RPMI8226 (cell line): Measurements from ENCODE around the gene OR6C6.
"Not testable (repeated sequence)": the region's sequence is repeated elsewhere in the genome, so short reads cannot be mapped to it uniquely, and the experiment has no call there.

Source experiments
- DNase-seq: peaks from one replicate; pipeline ENCODE4 v3.0.0-alpha.2; 2015

The OR6C6 gene

DNA sequence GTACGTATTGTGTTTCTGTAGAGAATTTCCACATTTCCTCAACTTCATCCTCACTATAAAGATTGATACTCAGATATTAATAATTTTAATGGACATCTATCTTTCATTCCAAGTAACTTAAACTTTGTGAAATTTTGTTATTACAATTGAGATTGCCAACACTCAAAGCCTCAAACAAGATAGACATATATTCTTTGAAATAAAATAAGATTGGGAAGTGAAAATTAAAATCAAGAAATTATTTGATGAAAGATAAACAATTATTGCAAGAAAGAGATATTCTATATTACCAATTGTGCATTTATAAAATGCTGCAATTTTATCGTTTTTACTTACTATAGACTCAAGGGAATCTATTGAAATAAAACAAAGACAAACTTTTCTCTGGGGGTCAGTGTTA, at the start of gene OR6C6:
Gene OR6C6, minus strand, starts transcription at position 101 of the 400 bp plus-strand sequence. CDS start 1,337 bp downstream, outside the sequence.
- no peak for DNase-seq

DNA sequence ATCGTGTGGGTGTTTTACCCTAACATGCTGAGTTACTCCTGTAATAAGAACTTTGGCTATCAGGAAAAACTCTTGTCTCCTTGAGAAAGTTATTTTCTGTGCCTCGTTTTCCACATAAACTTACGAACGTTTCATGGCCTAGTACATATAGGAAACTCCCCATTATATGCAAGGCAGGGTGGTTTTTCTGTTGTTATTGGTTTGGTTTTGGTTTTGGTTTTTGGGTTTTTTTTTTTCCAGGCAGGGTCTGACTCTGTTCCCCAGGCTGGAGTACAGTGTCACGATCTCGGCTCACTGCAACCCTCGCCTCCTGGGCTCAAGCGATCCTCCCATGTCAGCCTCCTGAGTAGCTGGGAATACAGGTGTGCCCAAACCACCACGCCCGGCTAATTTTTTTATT, 39.6 kb upstream of the OR6C6 start:
- DNase-seq: no peak

DNA sequence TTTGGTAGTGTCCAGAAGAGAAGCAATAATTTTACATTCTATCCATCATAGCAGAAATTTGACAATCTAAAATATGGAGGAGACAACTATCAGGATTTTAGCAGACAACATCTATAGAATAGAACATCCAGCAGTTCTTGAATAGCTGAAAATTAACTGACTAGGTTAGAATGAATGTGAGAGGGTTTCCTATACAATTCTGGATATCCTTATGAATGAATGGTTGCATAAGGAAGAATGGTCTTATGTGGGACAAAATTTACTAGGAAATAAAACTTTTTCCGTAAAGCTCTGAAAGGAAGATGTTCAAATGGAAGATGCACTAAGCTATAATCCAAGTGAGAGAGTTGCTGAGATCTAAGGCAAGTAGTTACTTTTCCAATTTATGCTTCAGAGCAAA, 34.1 kb upstream of the OR6C6 start, which contains the start of gene OR6C3:
Gene OR6C3, plus strand, starts transcription at position 301 of the 400 bp plus-strand sequence. CDS start 955 bp downstream, outside the sequence.
- no peak for DNase-seq

DNA sequence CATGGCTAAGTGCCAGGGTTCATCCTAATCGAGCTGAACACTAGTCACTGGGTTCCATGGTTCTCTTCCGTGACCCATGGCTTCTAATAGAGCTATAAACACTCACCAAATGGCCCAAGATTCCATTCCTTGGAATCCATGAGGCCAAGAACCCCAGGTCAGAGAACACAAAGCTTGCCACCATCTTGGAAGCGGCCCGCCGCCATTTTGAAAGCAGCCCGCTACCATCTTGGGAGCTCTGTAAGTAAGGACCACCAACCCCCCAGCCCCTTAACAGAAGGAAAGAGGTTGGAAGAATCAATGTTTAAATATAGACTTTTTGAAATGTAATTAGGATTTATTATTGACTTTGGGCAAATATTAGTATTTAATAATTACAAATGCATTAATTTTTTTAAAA, 29.4 kb upstream of the OR6C6 start:
- not testable (repeated sequence) for DNase-seq

- no peak for DNase-seq
Observed at GRCh38 chr12:55320201-55320600, 23.8 kb upstream of the OR6C6 start.

- DNase-seq: no peak
Observed at GRCh38 chr12:55314043-55314442, 17.7 kb upstream of the OR6C6 start, which contains the start of gene OR6C1. TSS of gene OR6C1 (plus strand) at chr12:55314343. CDS start at chr12:55320600, 6,257 bp downstream.

DNA sequence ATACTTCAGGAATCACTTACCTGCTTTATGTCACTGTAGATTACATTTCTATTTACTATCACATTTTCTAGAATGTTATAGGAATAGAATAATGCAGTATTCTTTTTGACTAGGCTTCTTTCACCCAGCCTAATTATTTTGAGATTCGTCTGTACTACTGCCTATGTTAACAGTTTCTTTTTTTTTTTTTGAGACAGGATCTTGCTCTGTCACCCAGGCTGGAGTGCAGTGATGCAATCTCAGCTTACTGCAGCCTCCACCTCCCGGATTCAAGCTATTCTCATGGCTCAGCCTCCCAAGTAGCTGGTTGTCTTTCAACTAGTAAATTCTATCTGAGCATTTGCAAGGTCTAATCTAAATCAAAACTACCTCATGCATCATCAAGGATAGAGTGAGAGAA, 6.4 kb downstream of the OR6C6 start:
- no peak for DNase-seq

GRCh38 chr12:55280991-55281390, 15.4 kb downstream of the OR6C6 start:
- DNase-seq: no peak

DNA sequence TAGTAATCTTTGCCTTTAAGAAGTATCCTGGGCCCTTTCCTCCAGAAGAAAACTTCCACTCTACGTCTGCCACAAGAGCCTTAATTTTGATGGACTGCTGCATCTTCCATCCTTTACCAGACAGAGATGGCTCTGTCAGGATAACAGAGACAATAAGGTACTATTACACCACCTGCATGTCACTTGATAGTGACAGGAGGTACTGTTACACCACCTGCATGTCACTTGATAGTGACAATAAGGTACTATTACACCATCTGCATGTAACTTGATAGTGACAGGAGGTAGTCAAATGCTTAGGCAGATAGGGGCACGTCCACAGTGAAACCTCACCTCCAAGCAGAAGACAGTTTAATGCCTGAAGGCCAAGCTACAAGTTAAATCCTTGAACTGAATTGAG, 38.1 kb downstream of the OR6C6 start:
- no peak for DNase-seq

DNA sequence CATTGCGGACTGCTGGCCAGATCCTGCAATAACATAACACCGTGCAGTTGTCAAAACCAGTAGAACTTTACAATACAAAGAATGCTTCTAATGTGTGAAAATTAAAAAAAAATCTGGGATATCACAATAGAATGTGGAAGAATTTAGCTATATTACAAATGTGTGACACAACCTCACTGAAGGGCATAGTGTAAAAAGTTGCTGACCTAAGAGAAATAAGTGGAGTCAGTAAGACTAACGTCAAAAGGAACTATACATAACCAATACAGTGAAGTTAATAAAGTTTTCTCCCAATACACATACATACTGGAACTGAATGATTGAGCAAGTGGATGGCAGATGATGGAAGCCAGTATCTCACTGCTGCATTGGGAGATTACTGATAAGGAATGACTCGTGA, 39.5 kb downstream of the OR6C6 start:
- no peak for DNase-seq

GRCh38 chr12:55253281-55253680, 43.1 kb downstream of the OR6C6 start:
- no peak for DNase-seq

DNA sequence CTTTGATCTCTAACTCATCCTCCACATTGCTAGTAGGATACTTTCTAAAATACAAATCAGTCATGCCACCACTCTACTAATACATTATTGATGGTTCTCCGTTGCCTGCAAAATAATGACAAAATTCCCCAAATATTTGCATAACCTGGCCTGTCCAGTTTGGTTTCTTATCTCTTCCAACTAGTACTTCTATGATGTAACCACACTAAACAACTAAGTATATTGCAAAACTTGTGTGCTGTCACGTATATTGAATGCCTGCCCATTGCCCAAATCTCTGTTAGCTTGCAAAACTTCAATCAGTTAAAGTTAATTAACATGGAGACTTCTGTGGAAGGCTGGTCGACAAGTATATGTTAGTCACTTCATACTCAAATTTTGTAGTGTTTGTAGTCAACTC, 45.4 kb downstream of the OR6C6 start:
- DNase-seq: no peak

DNA sequence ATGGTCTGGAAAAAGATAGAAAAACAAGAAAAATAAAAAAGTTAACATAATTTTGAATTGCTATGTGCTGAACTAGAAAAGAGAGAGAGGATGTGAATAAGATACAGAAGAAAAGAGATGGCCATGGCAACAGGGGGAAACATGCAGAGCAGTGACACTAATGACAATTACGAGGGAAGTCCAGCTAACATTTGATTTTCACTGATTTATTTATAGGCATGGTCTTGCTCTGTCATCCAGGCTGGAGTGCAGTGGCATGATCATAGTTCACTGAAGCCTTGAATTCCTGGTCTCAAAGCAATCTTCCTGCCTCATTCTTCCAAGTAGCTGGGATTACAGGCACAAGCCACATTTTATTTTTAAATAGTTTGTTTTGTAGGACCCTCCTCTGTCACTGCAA, 50.2 kb downstream of the OR6C6 start:
- DNase-seq: no peak

DNA sequence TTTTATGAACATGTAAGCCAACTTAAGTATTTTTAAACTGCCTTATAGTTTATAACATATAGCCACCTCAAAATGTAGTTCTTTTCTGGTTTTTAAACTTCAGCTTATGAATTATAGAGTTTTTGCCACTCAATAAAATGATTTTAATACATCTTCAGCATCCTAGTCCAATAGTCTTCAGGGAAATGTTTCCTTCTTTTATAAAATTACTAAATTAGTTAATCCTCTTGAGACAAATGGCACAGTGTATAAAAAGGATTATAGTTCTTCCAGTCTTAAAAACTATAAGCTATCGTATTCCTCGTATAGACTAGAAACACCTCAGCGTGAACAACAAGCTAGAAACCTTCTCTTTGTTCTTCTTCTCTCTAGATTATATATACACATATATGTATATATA, 52.1 kb downstream of the OR6C6 start, which contains the start of gene OR6C74:
Gene OR6C74, plus strand, starts transcription at position 301 of the 400 bp plus-strand sequence. CDS start 2,679 bp downstream, outside the sequence.
- DNase-seq: no peak
